ENCODE results near the gene GAD1. TPM values are rescaled to one million over a fixed set of nuclear protein-coding genes. Genes with fewer than 3 reads are reported as not detected.

The GAD1 gene
- total and polyA plus RNA-seq, 2 of the 8 experiments (the other 6 are each of a cell fraction or from before 2014, with no cell fraction given): 0.65 to 1.0 TPM

DNA sequence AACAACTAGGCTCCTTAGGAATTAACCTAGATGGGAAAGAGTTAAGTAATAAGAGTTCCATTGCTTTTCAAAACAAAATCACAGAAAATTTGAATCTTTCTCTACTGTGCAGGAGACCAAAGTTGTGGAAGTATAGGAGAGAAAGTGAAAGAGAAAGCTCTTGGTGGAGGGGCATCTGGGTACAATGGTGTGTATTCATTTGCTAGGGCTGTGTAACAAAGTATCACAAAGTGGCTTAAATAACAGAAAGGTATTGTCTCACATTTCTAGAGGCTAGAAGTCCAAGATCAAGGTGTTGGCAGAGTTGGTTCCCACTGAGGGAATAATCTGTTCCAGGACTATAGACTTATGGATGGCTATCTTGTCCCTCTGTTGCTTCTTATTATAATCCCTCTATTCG is 61.8 kb downstream of the GAD1 start:
- H3K23me2 ChIP-seq (ENCODE audit: low read depth, low read length): no peaks in the 10 kb centered on the region; the same call in 1 of the 2 replicates
- no peak overlapping the region for H2AK5ac ChIP-seq (ENCODE audit: low read depth, low read length)
- no peak overlapping the region for H3K9ac ChIP-seq (replicated peaks in 1 of 4; ENCODE audit: extremely low read depth in 1 of 4, low read depth in 3 of 4, low read length in 3 of 4)
- no peak overlapping the region for H2BK12ac ChIP-seq (ENCODE audit: low read depth, low read length)
- H4K5ac ChIP-seq (ENCODE audit: insufficient read length, low read depth, low read length): no peak overlapping the region
- H3K27me3 ChIP-seq (replicated peaks in 1 of 4; ENCODE audit: control insufficient read depth in 3 of 4, extremely low read depth in 1 of 4, insufficient read depth in 3 of 4, low read length in 3 of 4): no peaks in the 10 kb centered on the region
- DNase-seq (ENCODE audit: low read depth in 1 of 2, low spot score in 2 of 2) (no peak), FAIRE-seq (no peak)
- H3K14ac ChIP-seq (ENCODE audit: insufficient read length): no peak overlapping the region
- CTCF ChIA-PET (ENCODE audit: partially characterized antibody): interaction anchor here (1.1 to 1.9 kb wide), 2 partner anchors 20 to 33 kb away, joined by 3 read pairs; no protein-coding TSS in a partner anchor
- H2BK15ac ChIP-seq (ENCODE audit: low read length): no peak overlapping the region
- no peak overlapping the region for H4K8ac ChIP-seq (ENCODE audit: extremely low read depth, insufficient read depth, low read length)
- H3K4me3 ChIP-seq (ENCODE audit: extremely low read depth in 1 of 4, insufficient read depth in 2 of 4, low read depth in 3 of 4, low read length in 4 of 4): no peak overlapping the region
- no peak overlapping the region for H3K18ac ChIP-seq (ENCODE audit: extremely low read depth, low read length)
- no peak overlapping the region for H3K23ac ChIP-seq (ENCODE audit: insufficient read length)
- H3K4ac ChIP-seq (replicated peaks; ENCODE audit: insufficient read length, low read depth, low read length): no peak overlapping the region
- H4K20me1 ChIP-seq (replicated peaks in 1 of 2; ENCODE audit: control insufficient read depth in 1 of 2, insufficient read depth in 2 of 2, low read length in 2 of 2): no peaks in the 10 kb centered on the region
- no peak overlapping the region for H2BK5ac ChIP-seq (ENCODE audit: low read depth, low read length)
- TF ChIP-seq CBX8 (IDR thresholded peaks at IDR 0.05; ENCODE audit: borderline replicate concordance, low read depth, low read length) (no peak), EP300 (IDR thresholded peaks at IDR 0.05; ENCODE audit: borderline replicate concordance in 1 of 2, low read depth in 2 of 2, low read length in 2 of 2) (no peak)
- H2BK20ac ChIP-seq (ENCODE audit: low read length): no peak overlapping the region
- POLR2A ChIA-PET (ENCODE audit: partially characterized antibody): no interaction called here
- H3K79me2 ChIP-seq (ENCODE audit: control insufficient read depth in 1 of 2, insufficient read depth in 2 of 2, low read length in 2 of 2): no peaks in the 10 kb centered on the region
- no peaks in the 10 kb centered on the region for H3K79me1 ChIP-seq (ENCODE audit: low read depth, low read length)
- H3K36me3 ChIP-seq (ENCODE audit: control insufficient read depth in 2 of 4, insufficient read depth in 4 of 4, low read length in 3 of 4): no peaks in the 10 kb centered on the region
- no peaks in the 10 kb centered on the region for H3K9me3 ChIP-seq (ENCODE audit: insufficient read depth in 2 of 2, low read depth in 1 of 2, low read length in 1 of 2)
- no peaks in the 10 kb centered on the region for H3K4me1 ChIP-seq (replicated peaks in 1 of 4; ENCODE audit: control insufficient read depth in 3 of 4, insufficient read depth in 4 of 4, low read length in 3 of 4)
- no peak overlapping the region for H2BK120ac ChIP-seq (replicated peaks; ENCODE audit: low read depth, low read length)
- no peak overlapping the region for H2AFZ ChIP-seq (ENCODE audit: low read length)
- H3K4me2 ChIP-seq (ENCODE audit: insufficient read depth in 1 of 2, low read depth in 2 of 2, low read length in 2 of 2): no peak overlapping the region
- WGBS, 2 experiments (ENCODE audit: extremely low coverage in 1 of 2, insufficient coverage in 1 of 2, insufficient read length in 1 of 2, insufficient replicate concordance in 2 of 2, low coverage in 1 of 2, low lambda C conversion rate in 2 of 2, missing lambda C conversion rate in 1 of 2): 82% methylated on average over 1 of the region's 1 CpG; no CpG with 5 or more reads in 1 of the 2 experiments
- no peak overlapping the region for H4K91ac ChIP-seq (replicated peaks; ENCODE audit: insufficient read length, low read length)
- H3K56ac ChIP-seq (replicated peaks; ENCODE audit: insufficient read length, low read depth, low read length): no peak overlapping the region
- no peak overlapping the region for H3K27ac ChIP-seq (ENCODE audit: low read depth, low read length)
